A549 (cell line): ENCODE results near the gene C11orf21. TPM values are rescaled to one million over a fixed set of nuclear protein-coding genes. Genes with fewer than 3 reads are reported as not detected.
"Not testable (repeated sequence)": the region's sequence is repeated elsewhere in the genome, so short reads cannot be mapped to it uniquely, and the experiment has no call there.

ENCODE experiments used
- ATAC-seq, 2 experiments: fragments of 200-7000 bp in 1 of 2; fragments of >200 bp in 1 of 2; cut with Nextera tagmentation in 1 of 2; cut with Tn5 transposase in 1 of 2; 3 replicates each; pipeline versions ENCODE4 v1.8.0 to v1.9.1; 2018 to 2020; ENCODE audit warnings: mild to moderate bottlenecking in 1 of 2, moderate library complexity in 1 of 2
- CTCF ChIA-PET: fragments of 300-600 bp; sonication (Branson Sonifier 250); formaldehyde crosslinking; extraction: SDS; loops from one replicate; lab custom pipeline; 2021; ENCODE audit warnings: antibody characterized with exemption, inconsistent platforms; lab: Yijun Ruan, JAX
- POLR2A ChIA-PET: fragments of 350-600 bp; formaldehyde crosslinking; extraction: SDS; loops from one replicate; lab custom pipeline; 2021; ENCODE audit warnings: antibody characterized with exemption, inconsistent platforms; lab: Yijun Ruan, JAX
- DNase-seq, 2 experiments: peaks; one replicate each; pipeline versions ENCODE4 v3.0.0 to v3.0.0-alpha.2; 2011 to 2016; ENCODE audit warnings: low read depth in 1 of 2, low spot score in 1 of 2
- FAIRE-seq: peaks from 2 replicates; lab custom pipeline; 2011; peaks lifted over from hg19 to GRCh38; lab: Jason Lieb, UNC
- H3K27ac ChIP-seq, 2 experiments: fragments of >200 bp; sonication (Bioruptor Twin); formaldehyde crosslinking; 3 replicates each; pipeline ENCODE4 v1.5.1; 2016 to 2017
- H3K4me1 ChIP-seq: fragments of >200 bp; sonication (Bioruptor Twin); formaldehyde crosslinking; 3 replicates; pipeline ENCODE4 v1.6.1; 2016
- H3K4me2 ChIP-seq: fragments of >200 bp; sonication (Bioruptor Twin); formaldehyde crosslinking; 3 replicates; pipeline ENCODE4 v1.6.1; 2016
- H3K4me3 ChIP-seq: fragments of >200 bp; sonication (Bioruptor Twin); formaldehyde crosslinking; 3 replicates; pipeline ENCODE4 v1.5.1; 2016
- H3K9me3 ChIP-seq: fragments of >200 bp; sonication (Bioruptor Twin); formaldehyde crosslinking; 3 replicates; pipeline ENCODE4 v1.6.1; 2016
- BCL3 ChIP-seq: fragments of >200 bp; sonication (Bioruptor Twin); formaldehyde crosslinking; IDR thresholded peaks from 3 replicates; pipeline ENCODE4 v1.6.1; 2016
- EHF ChIP-seq: fragments of 250-450 bp; sonication (Bioruptor Pico); IDR thresholded peaks from 2 replicates; pipeline ENCODE4 v1.5.0; 2020; ENCODE audit warnings: mild to moderate bottlenecking
- EHMT2 ChIP-seq: fragments of 200-600 bp; sonication (generic); IDR thresholded peaks from 2 replicates; pipeline ENCODE4 v1.6.1; 2016; ENCODE audit warnings: antibody characterized with exemption, low read depth, mild to moderate bottlenecking, moderate library complexity
- HDAC2 ChIP-seq: fragments of 200-600 bp; sonication (generic); IDR thresholded peaks from 2 replicates; pipeline ENCODE4 v1.6.1; 2016
- HOXA7 ChIP-seq: fragments of 250-450 bp; sonication (Bioruptor Pico); IDR thresholded peaks from 2 replicates; pipeline ENCODE4 v1.5.0; 2020; ENCODE audit warnings: mild to moderate bottlenecking, moderate library complexity
- HOXB13 ChIP-seq: fragments of 250-450 bp; sonication (Bioruptor Pico); IDR thresholded peaks from 2 replicates; pipeline ENCODE4 v1.5.0; 2020; ENCODE audit warnings: low read depth, mild to moderate bottlenecking, moderate library complexity
- KDM1A ChIP-seq: fragments of 200-600 bp; sonication (generic); IDR thresholded peaks from 2 replicates; pipeline ENCODE4 v1.6.1; 2016; ENCODE audit warnings: low read depth, mild to moderate bottlenecking
- KDM5A ChIP-seq: fragments of 200-600 bp; sonication (generic); IDR thresholded peaks from 2 replicates; pipeline ENCODE4 v1.6.1; 2016; ENCODE audit warnings: antibody characterized with exemption, mild to moderate bottlenecking
- MAFK ChIP-seq: fragments of 450-650 bp; IDR thresholded peaks from 2 replicates; pipeline ENCODE4 v1.6.1; 2014; ENCODE audit not compliant: partially characterized antibody
- MAX ChIP-seq: IDR thresholded peaks from 2 replicates; pipeline ENCODE4 v1.6.1; 2012
- PHF8 ChIP-seq: fragments of 200-600 bp; sonication (generic); IDR thresholded peaks from 2 replicates; pipeline ENCODE4 v1.6.1; 2016; ENCODE audit warnings: low read depth, mild to moderate bottlenecking, antibody characterized with exemption, moderate library complexity, borderline replicate concordance
- RNF2 ChIP-seq: fragments of 200-600 bp; sonication (generic); IDR thresholded peaks from 2 replicates; pipeline ENCODE4 v1.6.1; 2016; ENCODE audit warnings: low read depth, mild to moderate bottlenecking, antibody characterized with exemption, moderate library complexity, borderline replicate concordance
- SMC3 ChIP-seq: fragments of >200 bp; sonication (Bioruptor Twin); formaldehyde crosslinking; IDR thresholded peaks from 3 replicates; pipeline ENCODE4 v1.6.1; 2018; ENCODE audit warnings: inconsistent platforms
- USF2 ChIP-seq: fragments of 450-650 bp; IDR thresholded peaks from 2 replicates; pipeline ENCODE4 v1.6.1; 2014; ENCODE audit warnings: antibody characterized with exemption
- ZC3H11A ChIP-seq: fragments of 450-650 bp; IDR thresholded peaks from 2 replicates; pipeline ENCODE4 v1.6.1; 2014; ENCODE audit warnings: antibody characterized with exemption, mild to moderate bottlenecking
- ZFP36 ChIP-seq: fragments of 450-650 bp; IDR thresholded peaks from 2 replicates; pipeline ENCODE4 v1.6.1; 2014; ENCODE audit warnings: borderline replicate concordance; ENCODE audit not compliant: partially characterized antibody
- ZSCAN20 ChIP-seq: fragments of 250-450 bp; sonication (Bioruptor Pico); IDR thresholded peaks from 2 replicates; pipeline ENCODE4 v1.8.0; 2022; ENCODE audit warnings: mild to moderate bottlenecking, moderate library complexity
- WGBS: methylation state at CpG from one replicate; pipeline ENCODE4 v1.1.6; 2017; ENCODE audit errors: missing lambda C conversion rate; 5-methylcytosine and 5-hydroxymethylcytosine counted together
- polyA plus RNA-seq, 4 experiments: library from polyadenylated mRNA; depleted of rRNA in 3 of 4; stranded (reverse); fragments of >200 nt; fragmentation: RNase III in 1 of 4; extraction: RNeasy Plus Mini Kit Qiagen cat#74134 plus additional on column Dnase treatment in 1 of 4; gene quantifications; 2 replicates in 3 of 4; 3 replicates in 1 of 4; pipeline ENCODE4 v1.2.3, GENCODE V29; 2011 to 2017
- TF ChIP-seq, protein P1 (sequence below): fragments of 250-450 bp; sonication (Bioruptor Pico); IDR thresholded peaks from 2 replicates; pipeline ENCODE4 v1.5.0; 2020; ENCODE audit warnings: low read depth, mild to moderate bottlenecking, moderate library complexity

C11orf21 gene
- polyA plus RNA-seq, 2 of the 4 experiments (the other 2 are of a cell fraction): not detected

- TF ChIP-seq MAX: no peak
- TF ChIP-seq ZSCAN20 (CRISPR knock-in tag): no peak
- no peak for TF ChIP-seq PHF8
- TF ChIP-seq MAFK: no peak
- no peak for TF ChIP-seq ZFP36
- TF ChIP-seq BCL3: no peak
These were observed 11.3 kb downstream of the C11orf21 start (continued) for GRCh38 chr11:2290351-2290841.

DNA sequence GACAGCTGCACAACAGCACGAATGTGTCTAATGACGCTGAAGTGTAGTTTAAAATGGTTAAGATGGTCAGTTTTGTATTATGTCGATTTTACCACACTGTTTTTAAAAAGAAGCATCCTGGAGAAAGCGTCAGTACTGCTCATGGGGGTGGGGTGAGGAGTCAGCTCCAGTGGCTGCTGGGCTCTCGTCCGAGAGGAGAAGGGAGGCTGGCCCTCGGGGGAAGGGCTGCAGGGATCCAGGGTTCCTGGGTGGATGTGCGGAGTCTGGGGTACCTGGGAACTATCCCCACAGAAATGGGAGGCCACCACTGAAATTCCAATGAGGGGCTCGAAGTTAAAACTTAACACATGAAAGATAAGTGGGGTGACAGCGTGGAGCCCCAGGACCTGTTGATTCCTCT, 11.9 kb downstream of the C11orf21 start:
- TF ChIP-seq HOXB13 (CRISPR knock-in tag): no peak
- TF ChIP-seq USF2: no peak
- no peak for TF ChIP-seq EHF
- TF ChIP-seq KDM5A: no peak
- TF ChIP-seq HOXA7 (CRISPR knock-in tag): no peak
- TF ChIP-seq, protein P1, sequence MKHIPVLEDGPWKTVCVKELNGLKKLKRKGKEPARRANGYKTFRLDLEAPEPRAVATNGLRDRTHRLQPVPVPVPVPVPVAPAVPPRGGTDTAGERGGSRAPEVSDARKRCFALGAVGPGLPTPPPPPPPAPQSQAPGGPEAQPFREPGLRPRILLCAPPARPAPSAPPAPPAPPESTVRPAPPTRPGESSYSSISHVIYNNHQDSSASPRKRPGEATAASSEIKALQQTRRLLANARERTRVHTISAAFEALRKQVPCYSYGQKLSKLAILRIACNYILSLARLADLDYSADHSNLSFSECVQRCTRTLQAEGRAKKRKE (CRISPR knock-in tag): no peak
- TF ChIP-seq ZC3H11A: no peak
- no peak for TF ChIP-seq EHMT2
- ChIA-PET POLR2A (no interaction called here), CTCF (interaction anchor here (0.8 to 3.5 kb wide), 5 partner anchors 9 to 130 kb away, joined by 3 to 15 read pairs (median 9); no protein-coding TSS in a partner anchor)
- H3K4me1 ChIP-seq: no peaks in the 10 kb centered on the region
- no peak for ATAC-seq
- H3K4me3 ChIP-seq: no peak overlapping the region
- 67% methylated on average over 10 of the region's 10 CpGs for WGBS
- FAIRE-seq: no peak
- H3K27ac ChIP-seq: no peak overlapping the region
- no peak for DNase-seq
- no peak overlapping the region for H3K4me2 ChIP-seq
- no peaks in the 10 kb centered on the region for H3K9me3 ChIP-seq

DNA sequence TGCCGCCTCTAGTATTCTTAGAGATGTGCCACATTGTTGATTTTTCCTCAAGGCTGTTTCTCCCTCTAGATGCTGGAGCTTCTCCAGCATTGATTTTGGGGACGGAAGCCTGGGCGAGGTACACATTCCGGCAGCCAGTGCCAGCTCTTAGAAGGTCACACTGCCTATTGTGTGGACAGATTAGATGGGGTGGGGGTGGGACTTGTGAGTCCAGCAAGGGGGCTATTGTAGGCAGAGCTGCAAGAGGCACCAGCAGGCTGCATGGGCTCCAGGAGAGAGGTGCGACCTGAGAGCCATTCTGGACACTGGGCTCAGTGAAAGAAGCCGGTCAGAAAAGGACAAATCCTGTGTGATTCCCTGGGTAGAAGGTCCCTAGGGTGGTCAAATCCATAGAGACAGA, 12.4 kb downstream of the C11orf21 start:
- Histone ChIP-seq H3K4me3 (no peak overlapping the region), H3K4me2 (no peak overlapping the region), H3K27ac (no peak overlapping the region), H3K9me3 (no peaks in the 10 kb centered on the region), H3K4me1 (no peaks in the 10 kb centered on the region)
- no peak for ATAC-seq
- POLR2A ChIA-PET: no interaction called here
- no peak for FAIRE-seq
- no peak for TF ChIP-seq HOXB13 (CRISPR knock-in tag)
- no peak for DNase-seq
- WGBS: 54% methylated on average over 6 of the region's 6 CpGs
- CTCF ChIA-PET: interaction anchor here (0.6 to 3.5 kb wide), 5 partner anchors 9 to 131 kb away, joined by 3 to 15 read pairs (median 6); no protein-coding TSS in a partner anchor

DNA sequence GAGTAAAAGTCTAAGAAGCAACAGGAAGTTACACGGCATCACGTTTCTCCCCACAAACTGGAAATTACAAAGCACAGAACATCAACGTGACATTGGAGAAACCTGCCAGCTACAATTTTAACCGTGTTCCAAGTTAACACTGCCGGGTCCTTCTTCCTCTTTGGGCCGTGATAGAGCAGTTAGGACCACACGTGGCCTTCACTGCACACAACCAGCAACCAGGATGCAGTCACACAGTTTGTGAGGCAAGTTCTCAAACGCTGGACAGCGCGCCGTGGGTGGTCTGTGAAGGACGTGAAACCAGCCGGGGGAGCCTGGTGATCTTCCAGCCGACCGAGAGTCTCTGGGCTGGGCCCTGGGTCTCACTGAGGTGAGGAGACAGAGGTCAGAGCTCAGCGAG, 14.6 kb downstream of the C11orf21 start:
- 39% methylated on average over 14 of the region's 16 CpGs for WGBS
- POLR2A ChIA-PET: no interaction called here
- no peak for ATAC-seq

DNA sequence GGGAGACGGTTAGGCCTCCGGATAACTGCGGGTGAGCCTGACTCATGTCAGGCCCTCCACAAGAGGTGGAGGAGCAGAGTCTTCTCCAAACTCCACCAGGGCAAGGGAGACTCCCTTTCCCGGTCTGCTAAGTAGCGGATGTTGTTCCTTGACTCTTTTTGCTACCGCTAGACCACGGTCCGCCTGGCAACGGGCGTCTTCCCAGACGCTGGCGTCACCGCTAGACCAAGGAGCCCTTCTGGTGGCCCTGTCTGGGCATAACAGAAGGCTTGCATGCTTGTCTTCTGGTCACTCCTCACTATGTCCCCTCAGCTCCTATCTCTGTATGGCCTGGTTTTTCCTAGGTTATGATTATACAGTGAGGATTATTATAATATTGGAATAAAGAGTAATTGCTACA, 15.4 kb downstream of the C11orf21 start:
- WGBS: 81% methylated on average over 12 of the region's 13 CpGs
- H3K4me1 ChIP-seq, POLR2A ChIA-PET, H3K4me2 ChIP-seq, ATAC-seq, H3K4me3 ChIP-seq, H3K27ac ChIP-seq, FAIRE-seq, DNase-seq: not testable (repeated sequence)
- CTCF ChIA-PET: interaction anchor here (2.8 kb wide), 1 partner anchor 19 kb away, joined by 9 read pairs; no protein-coding TSS in a partner anchor
- H3K9me3 ChIP-seq: peaks cover 11% of the 10 kb centered on the region; the same call in 1 of the 3 replicates

More for the DNA sequence above, 14.6 kb downstream of the C11orf21 start:
- Histone ChIP-seq H3K4me2 (no peak overlapping the region), H3K9me3 (peaks cover 11% of the 10 kb centered on the region; the same call in 1 of the 3 replicates), H3K4me3 (no peak overlapping the region), H3K4me1 (no peaks in the 10 kb centered on the region), H3K27ac (no peak overlapping the region)
- FAIRE-seq (no peak), DNase-seq (no peak)
- no peak for TF ChIP-seq KDM1A
- TF ChIP-seq HDAC2: no peak
- TF ChIP-seq SMC3: no peak
- TF ChIP-seq RNF2: no peak
- CTCF ChIA-PET: interaction anchor here (3.5 kb wide), 1 partner anchor 133 kb away, joined by 15 read pairs; no protein-coding TSS in a partner anchor
